AG04449 (cell line): Measurements from ENCODE around the gene RUNX1.

Experiments
- CTCF ChIA-PET: fragments of 350-600 bp; formaldehyde crosslinking; extraction: SDS; loops from one replicate; lab custom pipeline; 2021; ENCODE audit warnings: antibody characterized with exemption; lab: Yijun Ruan, JAX
- POLR2A ChIA-PET: fragments of 400-600, 350-600 bp; formaldehyde crosslinking; extraction: SDS; loops from one replicate; lab custom pipeline; 2020; ENCODE audit warnings: antibody characterized with exemption, inconsistent platforms; lab: Yijun Ruan, JAX
- DNase-seq: peaks from one replicate; pipeline ENCODE4 v3.0.0-alpha.2; 2010; ENCODE audit warnings: low read depth, low spot score
- H3K4me3 ChIP-seq: 2 replicates; pipeline ENCODE4 v1.5.1; 2011; ENCODE audit warnings: low read depth, mild to moderate bottlenecking, control low read depth, low read length
- CTCF ChIP-seq: IDR thresholded peaks from one replicate; pipeline ENCODE4 v1.5.1; 2011; ENCODE audit warnings: mild to moderate bottlenecking, moderate library complexity, low read length, control low read depth, inconsistent platforms; ENCODE audit not compliant: insufficient read depth; ENCODE audit errors: missing control alignments

The RUNX1 gene

GRCh38 chr21:34945288-34945687, 103.8 kb downstream of the RUNX1 start:
- CTCF ChIA-PET: no interaction called here
- no peak for DNase-seq
- POLR2A ChIA-PET: no interaction called here
- no peak for TF ChIP-seq CTCF
- no peak overlapping the region for H3K4me3 ChIP-seq

- no peak overlapping the region for H3K4me3 ChIP-seq
- TF ChIP-seq CTCF: no peak
- CTCF ChIA-PET: no interaction called here
- DNase-seq: no peak
- POLR2A ChIA-PET: no interaction called here
These were observed 104.9 kb downstream of the RUNX1 start for GRCh38 chr21:34944015-34944755.

GRCh38 chr21:34942911-34943310, 106.2 kb downstream of the RUNX1 start:
- DNase-seq: no peak
- POLR2A ChIA-PET: no interaction called here
- no peak overlapping the region for H3K4me3 ChIP-seq
- TF ChIP-seq CTCF: no peak
- CTCF ChIA-PET: interaction anchor here (1.3 kb wide), 1 partner anchor 11 kb away, joined by 4 read pairs; no protein-coding TSS in a partner anchor

- H3K4me3 ChIP-seq: no peak overlapping the region
- TF ChIP-seq CTCF: no peak
- no peak for DNase-seq
- CTCF ChIA-PET: interaction anchor here (1.1 kb wide), 1 partner anchor 460 kb away, joined by 4 read pairs; no protein-coding TSS in a partner anchor
- POLR2A ChIA-PET: no interaction called here
These were observed 107.9 kb downstream of the RUNX1 start for GRCh38 chr21:34941162-34941561.

- no peak overlapping the region for H3K4me3 ChIP-seq
- no peak for DNase-seq
- ChIA-PET POLR2A (interaction anchor here (0.6 kb wide), 1 partner anchor 16 kb away, joined by 3 read pairs; no protein-coding TSS in a partner anchor), CTCF (no interaction called here)
- TF ChIP-seq CTCF: no peak
These were observed 109.3 kb downstream of the RUNX1 start for GRCh38 chr21:34939673-34940331.

- H3K4me3 ChIP-seq: no peak overlapping the region
- POLR2A ChIA-PET: no interaction called here
- TF ChIP-seq CTCF: no peak
- DNase-seq: no peak
- CTCF ChIA-PET: no interaction called here
These were observed 110.9 kb downstream of the RUNX1 start for GRCh38 chr21:34938089-34938764.
